ENCODE results near the gene TBX10.
"Not testable (repeated sequence)": the region's sequence is repeated elsewhere in the genome, so short reads cannot be mapped to it uniquely, and the experiment has no call there.

TBX10 gene

GRCh38 chr11:67664696-67665540 is 25.4 kb upstream of the TBX10 start:
- no peak for DNase-seq (ENCODE audit: low read depth, low spot score)
- POLR2A ChIA-PET = no interaction called here
- no peak for TF ChIP-seq CTCF (IDR thresholded peaks at IDR 0.05; ENCODE audit: insufficient read depth, low read length, missing control alignments)
- no peak overlapping the region for H3K4me3 ChIP-seq (ENCODE audit: low read depth, low read length)
- CTCF ChIA-PET = no interaction called here

GRCh38 chr11:67664213-67664585 is 24.6 kb upstream of the TBX10 start:
- POLR2A ChIA-PET = no interaction called here
- CTCF ChIA-PET = no interaction called here
- no peak overlapping the region for H3K4me3 ChIP-seq (ENCODE audit: low read depth, low read length)
- TF ChIP-seq CTCF (IDR thresholded peaks at IDR 0.05; ENCODE audit: insufficient read depth, low read length, missing control alignments) = no peak
- DNase-seq (ENCODE audit: low read depth, low spot score) = no peak

GRCh38 chr11:67663532-67664212 is 24.1 kb upstream of the TBX10 start:
- TF ChIP-seq CTCF (IDR thresholded peaks at IDR 0.05; ENCODE audit: insufficient read depth, low read length, missing control alignments) = no peak
- ChIA-PET POLR2A (no interaction called here), CTCF (no interaction called here)
- H3K4me3 ChIP-seq (ENCODE audit: low read depth, low read length) = no peak overlapping the region
- no peak for DNase-seq (ENCODE audit: low read depth, low spot score)

- TF ChIP-seq CTCF (IDR thresholded peaks at IDR 0.05; ENCODE audit: insufficient read depth, low read length, missing control alignments) = no peak
- POLR2A ChIA-PET = no interaction called here
- CTCF ChIA-PET = interaction anchor here (5.1 to 8.9 kb wide), 2 partner anchors 16 to 34 kb away, joined by 28 to 101 read pairs; partner anchors contain the start of gene NUDT8
- H3K4me3 ChIP-seq (ENCODE audit: low read depth, low read length) = no peak overlapping the region
- DNase-seq (ENCODE audit: low read depth, low spot score) = no peak
Observed at GRCh38 chr11:67662835-67663531, 23.4 kb upstream of the TBX10 start.

GRCh38 chr11:67662142-67662834 is 22.7 kb upstream of the TBX10 start:
- no peak overlapping the region for H3K4me3 ChIP-seq (ENCODE audit: low read depth, low read length)
- TF ChIP-seq CTCF (IDR thresholded peaks at IDR 0.05; ENCODE audit: insufficient read depth, low read length, missing control alignments) = no peak
- ChIA-PET POLR2A (no interaction called here), CTCF (interaction anchor here (1.6 to 8.9 kb wide), 3 partner anchors 11 to 34 kb away, joined by 4 to 101 read pairs (median 28); partner anchors contain the start of gene NUDT8)
- DNase-seq (ENCODE audit: low read depth, low spot score) = no peak

GRCh38 chr11:67660752-67661151 is 21.2 kb upstream of the TBX10 start:
- DNase-seq (ENCODE audit: low read depth, low spot score); POLR2A ChIA-PET; H3K4me3 ChIP-seq (ENCODE audit: low read depth, low read length): not testable (repeated sequence)
- CTCF ChIA-PET = interaction anchor here (1.2 to 8.9 kb wide), 4 partner anchors 9 to 32 kb away, joined by 4 to 101 read pairs (median 16); partner anchors contain the start of gene NUDT8

GRCh38 chr11:67659651-67660165 is 20.1 kb upstream of the TBX10 start:
- DNase-seq (ENCODE audit: low read depth, low spot score); H3K4me3 ChIP-seq (ENCODE audit: low read depth, low read length); POLR2A ChIA-PET: not testable (repeated sequence)
- CTCF ChIA-PET = interaction anchor here (0.6 to 8.9 kb wide), 12 partner anchors 12 to 90 kb away, joined by 3 to 101 read pairs (median 3); partner anchors contain the start of genes ALDH3B2 and NUDT8

Measured in AG04449 (cell line).